Hepatic stellate cell (primary cell): ENCODE data around the gene TOB2.
"Not testable (repeated sequence)": the region's sequence is repeated elsewhere in the genome, so short reads cannot be mapped to it uniquely, and the experiment has no call there.

Experiments used
- DNase-seq: peaks from one replicate; pipeline ENCODE4 v3.0.0; 2011; ENCODE audit warnings: low spot score

Gene TOB2

GRCh38 chr22:41468381-41469217 lies 22.0 kb upstream of the TOB2 start, which contains the start of the genes ACO2 and PHF5A:
Gene ACO2, plus strand, starts transcription at chr22:41469117. Its CDS starts 30 bp downstream, at chr22:41469147.
Gene PHF5A, minus strand, starts transcription at chr22:41468692. Its CDS starts 39 bp downstream, at chr22:41468653.
- DNase-seq, result peak; percentile 98

GRCh38 chr22:41461901-41462300 lies 15.3 kb upstream of the TOB2 start:
- DNase-seq, result no peak

GRCh38 chr22:41460071-41460470 lies 13.5 kb upstream of the TOB2 start:
- DNase-seq, result not testable (repeated sequence)

GRCh38 chr22:41459431-41459830 lies 12.8 kb upstream of the TOB2 start:
- no peak for DNase-seq

- no peak for DNase-seq
These were observed 11.6 kb upstream of the TOB2 start for GRCh38 chr22:41458161-41458728.

- peak; percentile 98 for DNase-seq
These were observed 1.7 kb upstream of the TOB2 start for GRCh38 chr22:41448189-41448808.

GRCh38 chr22:41447435-41448188 lies 1.0 kb upstream of the TOB2 start:
- peak; percentile 66 for DNase-seq

GRCh38 chr22:41446057-41446501 lies 522 bp downstream of the TOB2 start:
- peak; percentile 12 for DNase-seq

GRCh38 chr22:41445129-41446056 lies 1.2 kb downstream of the TOB2 start:
- no peak for DNase-seq

- peak; percentile 94 for DNase-seq
These were observed 2.1 kb downstream of the TOB2 start for GRCh38 chr22:41444360-41445128.

- no peak for DNase-seq
These were observed 4.3 kb downstream of the TOB2 start for GRCh38 chr22:41442240-41442792.

- not testable (repeated sequence) for DNase-seq
These were observed 6.1 kb downstream of the TOB2 start for GRCh38 chr22:41440511-41440910.

GRCh38 chr22:41437198-41437597 lies 9.4 kb downstream of the TOB2 start:
- no peak for DNase-seq

GRCh38 chr22:41436322-41437113 lies 10.1 kb downstream of the TOB2 start:
- no peak for DNase-seq

- no peak for DNase-seq
These were observed 11.0 kb downstream of the TOB2 start for GRCh38 chr22:41435560-41435959.

- DNase-seq, result not testable (repeated sequence)
These were observed 12.1 kb downstream of the TOB2 start for GRCh38 chr22:41434361-41435003.

GRCh38 chr22:41433480-41433879 lies 13.1 kb downstream of the TOB2 start:
- DNase-seq, result not testable (repeated sequence)

GRCh38 chr22:41431656-41432055 lies 14.9 kb downstream of the TOB2 start:
- DNase-seq, result no peak

GRCh38 chr22:41429951-41430332 lies 16.7 kb downstream of the TOB2 start:
- DNase-seq, result no peak
